ENCODE results near the gene WAS. TPM values are rescaled to one million over a fixed set of nuclear protein-coding genes. Genes with fewer than 3 reads are reported as not detected.

Gene WAS
- total and polyA plus RNA-seq, 12 donors: 1.1 to 22.5 (median 11.2) TPM

GRCh38 chrX:48736878-48737212 is 53.2 kb downstream of the WAS start:
- DNase-seq: no peak
- 6 to 52% (median 25%) methylated on average over 7 to 10 of the region's 10 CpGs for WGBS, 4 donors
- no peaks in the 10 kb centered on the region for H3K9me3 ChIP-seq (replicated peaks in 1 of 3)
- no peaks in the 10 kb centered on the region for H3K27me3 ChIP-seq
- intact Hi-C loops (cut with DNase I): no loop called here
- H3K36me3 ChIP-seq (replicated peaks in 1 of 2): no peaks in the 10 kb centered on the region
- H3K4me1 ChIP-seq (replicated peaks in 1 of 2): peaks cover 0 to 3% of the 10 kb centered on the region in 2 donors
- no peak overlapping the region for H3K27ac ChIP-seq
- no peak for TF ChIP-seq POLR2A (IDR thresholded peaks at IDR 0.05)
- TF ChIP-seq, protein P1, sequence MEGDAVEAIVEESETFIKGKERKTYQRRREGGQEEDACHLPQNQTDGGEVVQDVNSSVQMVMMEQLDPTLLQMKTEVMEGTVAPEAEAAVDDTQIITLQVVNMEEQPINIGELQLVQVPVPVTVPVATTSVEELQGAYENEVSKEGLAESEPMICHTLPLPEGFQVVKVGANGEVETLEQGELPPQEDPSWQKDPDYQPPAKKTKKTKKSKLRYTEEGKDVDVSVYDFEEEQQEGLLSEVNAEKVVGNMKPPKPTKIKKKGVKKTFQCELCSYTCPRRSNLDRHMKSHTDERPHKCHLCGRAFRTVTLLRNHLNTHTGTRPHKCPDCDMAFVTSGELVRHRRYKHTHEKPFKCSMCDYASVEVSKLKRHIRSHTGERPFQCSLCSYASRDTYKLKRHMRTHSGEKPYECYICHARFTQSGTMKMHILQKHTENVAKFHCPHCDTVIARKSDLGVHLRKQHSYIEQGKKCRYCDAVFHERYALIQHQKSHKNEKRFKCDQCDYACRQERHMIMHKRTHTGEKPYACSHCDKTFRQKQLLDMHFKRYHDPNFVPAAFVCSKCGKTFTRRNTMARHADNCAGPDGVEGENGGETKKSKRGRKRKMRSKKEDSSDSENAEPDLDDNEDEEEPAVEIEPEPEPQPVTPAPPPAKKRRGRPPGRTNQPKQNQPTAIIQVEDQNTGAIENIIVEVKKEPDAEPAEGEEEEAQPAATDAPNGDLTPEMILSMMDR (IDR thresholded peaks at IDR 0.05): no peak
- H3K4me3 ChIP-seq: peak overlapping the region in 2 of 4 donors; percentile 20 to 24

- 1 to 52% (median 22%) methylated on average over 2 to 48 of the region's 48 CpGs for WGBS, 4 donors
- TF ChIP-seq POLR2A (IDR thresholded peaks at IDR 0.05): peak; percentile 40 to 61
- TF ChIP-seq, protein P1 (IDR thresholded peaks at IDR 0.05): peak in 1 of 6 experiments; percentile 6
- H3K9me3 ChIP-seq (replicated peaks in 1 of 3): no peaks in the 10 kb centered on the region
- intact Hi-C loops (cut with DNase I): no loop called here
- peak; percentile 89 to 97 (median 93) for DNase-seq
- peaks cover 0 to 3% of the 10 kb centered on the region in 2 donors for H3K4me1 ChIP-seq (replicated peaks in 1 of 2)
- H3K27me3 ChIP-seq: no peaks in the 10 kb centered on the region
- peak overlapping the region in 3 of 4 donors; percentile 24 to 69 (median 53) for H3K4me3 ChIP-seq
- H3K27ac ChIP-seq: peak overlapping the region; percentile 49 to 93 (median 86)
- no peaks in the 10 kb centered on the region for H3K36me3 ChIP-seq (replicated peaks in 1 of 2)
Observed at GRCh38 chrX:48737213-48737938, 53.8 kb downstream of the WAS start.

GRCh38 chrX:48737940-48738339 is 54.3 kb downstream of the WAS start:
- Histone ChIP-seq H3K9me3 (replicated peaks in 1 of 3) (no peaks in the 10 kb centered on the region), H3K27ac (peak overlapping the region in 4 of 5 donors; percentile 49 to 93 (median 87)), H3K36me3 (replicated peaks in 1 of 2) (no peaks in the 10 kb centered on the region), H3K27me3 (no peaks in the 10 kb centered on the region), H3K4me1 (replicated peaks in 1 of 2) (peaks cover 0 to 3% of the 10 kb centered on the region in 2 donors), H3K4me3 (peak overlapping the region in 2 of 4 donors; percentile 24 to 53)
- no peak for DNase-seq
- 40 to 51% (median 46%) methylated on average over 2 to 7 of the region's 7 CpGs for WGBS, 4 donors
- TF ChIP-seq POLR2A (IDR thresholded peaks at IDR 0.05): no peak
- TF ChIP-seq, protein P1 (IDR thresholded peaks at IDR 0.05): no peak
- intact Hi-C loops (cut with DNase I): no loop called here

Small RNAs within 50 kb of the gene (small RNA-seq; reads per million reads assigned to genes)
- 0 reads per million in 2 donors for gene RNU6-1056P

Other genes with a start within 250 kb of the WAS start
- 1 to 10 TPM in 7 of 9 donors, under 1 TPM in 2; 0.11 to 6.6 (median 4.3) TPM for gene SLC38A5, start 213.5 kb upstream of the WAS start, total RNA-seq
- 1 to 10 TPM; 3.7 to 6.2 (median 6.0) TPM for gene SLC38A5, start 213.5 kb upstream of the WAS start, polyA plus RNA-seq
- 10 to 100 TPM; 27.8 to 83.4 (median 39.0) TPM for gene FTSJ1, start 207.6 kb upstream of the WAS start, total RNA-seq
- 10 to 100 TPM; 42.2 to 59.2 (median 52.0) TPM for gene FTSJ1, start 207.6 kb upstream of the WAS start, polyA plus RNA-seq
- 100 to 1,000 TPM in 2 of 9 donors, 10 to 100 TPM in 6, 1 to 10 TPM in 1; 9.5 to 290 (median 88.8) TPM for gene PORCN, start 174.8 kb upstream of the WAS start, total RNA-seq
- 100 to 1,000 TPM in 1 of 3 donors, 10 to 100 TPM in 2; 36.6 to 199 (median 60.1) TPM for gene PORCN, start 174.8 kb upstream of the WAS start, polyA plus RNA-seq
- 100 to 1,000 TPM in 8 of 9 donors, 10 to 100 TPM in 1; 85.8 to 678 (median 152) TPM for gene EBP, start 162.0 kb upstream of the WAS start, total RNA-seq
- 1,000 to 10,000 TPM in 1 of 3 donors, 100 to 1,000 TPM in 2; 119 to 1,010 (median 252) TPM for gene EBP, start 162.0 kb upstream of the WAS start, polyA plus RNA-seq
- gene TBC1D25, start 144.1 kb upstream of the WAS start, total RNA-seq: 10 to 100 TPM in 7 of 9 donors, 1 to 10 TPM in 2; 9.0 to 31.0 (median 15.7) TPM
- 10 to 100 TPM in 1 of 3 donors, 1 to 10 TPM in 2; 8.9 to 12.5 (median 9.5) TPM for gene TBC1D25, start 144.1 kb upstream of the WAS start, polyA plus RNA-seq
- 100 to 1,000 TPM in 6 of 9 donors, 10 to 100 TPM in 3; 52.9 to 284 (median 127) TPM for gene RBM3, start 109.3 kb upstream of the WAS start, total RNA-seq
- 100 to 1,000 TPM; 170 to 234 (median 224) TPM for gene RBM3, start 109.3 kb upstream of the WAS start, polyA plus RNA-seq
- gene WDR13, start 86.3 kb upstream of the WAS start, total RNA-seq: 100 to 1,000 TPM in 8 of 9 donors, 10 to 100 TPM in 1; 93.0 to 232 (median 166) TPM
- 100 to 1,000 TPM in 2 of 3 donors, 10 to 100 TPM in 1; 53.5 to 677 (median 535) TPM for gene WDR13, start 86.3 kb upstream of the WAS start, polyA plus RNA-seq
- gene SUV39H1, start 12.9 kb downstream of the WAS start, total RNA-seq: 1 to 10 TPM; 2.6 to 4.4 (median 3.4) TPM
- gene SUV39H1, start 12.9 kb downstream of the WAS start, polyA plus RNA-seq: 1 to 10 TPM; 2.6 to 3.2 (median 3.1) TPM
- gene GLOD5, start 77.9 kb downstream of the WAS start, total RNA-seq: under 1 TPM in 1 of 9 donors, not detected in 8; 0.94 TPM
- not detected for gene GLOD5, start 77.9 kb downstream of the WAS start, polyA plus RNA-seq
- gene GATA1, start 102.8 kb downstream of the WAS start, total RNA-seq: under 1 TPM in 3 of 9 donors, not detected in 6; 0.27 to 0.43 (median 0.33) TPM
- gene GATA1, start 102.8 kb downstream of the WAS start, polyA plus RNA-seq: not detected
- gene HDAC6, start 118.3 kb downstream of the WAS start, total RNA-seq: 100 to 1,000 TPM in 1 of 9 donors, 10 to 100 TPM in 8; 45.1 to 142 (median 72.6) TPM
- gene HDAC6, start 118.3 kb downstream of the WAS start, polyA plus RNA-seq: 100 to 1,000 TPM in 2 of 3 donors, 10 to 100 TPM in 1; 87.2 to 303 (median 135) TPM
- gene ERAS, start 142.7 kb downstream of the WAS start, total RNA-seq: under 1 TPM in 1 of 9 donors, not detected in 8; 0.11 TPM
- under 1 TPM in 1 of 3 donors, not detected in 2; 0.20 TPM for gene ERAS, start 142.7 kb downstream of the WAS start, polyA plus RNA-seq
- gene PCSK1N, start 151.8 kb downstream of the WAS start, total RNA-seq: 100 to 1,000 TPM in 1 of 9 donors, 10 to 100 TPM in 2, 1 to 10 TPM in 5, under 1 TPM in 1; 0.97 to 151 (median 7.0) TPM
- 100 to 1,000 TPM in 2 of 3 donors, under 1 TPM in 1; 0.24 to 297 (median 113) TPM for gene PCSK1N, start 151.8 kb downstream of the WAS start, polyA plus RNA-seq
- gene TIMM17B, start 214.0 kb downstream of the WAS start, total RNA-seq: 10 to 100 TPM; 43.7 to 98.0 (median 64.7) TPM
- 10 to 100 TPM; 25.5 to 93.5 (median 56.9) TPM for gene TIMM17B, start 214.0 kb downstream of the WAS start, polyA plus RNA-seq
- 100 to 1,000 TPM in 2 of 9 donors, 10 to 100 TPM in 7; 53.1 to 123 (median 89.8) TPM for gene PQBP1, start 214.1 kb downstream of the WAS start, total RNA-seq
- 100 to 1,000 TPM; 117 to 316 (median 295) TPM for gene PQBP1, start 214.1 kb downstream of the WAS start, polyA plus RNA-seq
- 10 to 100 TPM; 23.7 to 59.7 (median 32.9) TPM for gene SLC35A2, start 227.8 kb downstream of the WAS start, total RNA-seq
- gene SLC35A2, start 227.8 kb downstream of the WAS start, polyA plus RNA-seq: 10 to 100 TPM in 2 of 3 donors, 1 to 10 TPM in 1; 5.1 to 33.5 (median 11.1) TPM
- gene PIM2, start 235.2 kb downstream of the WAS start, total RNA-seq: 10 to 100 TPM in 4 of 9 donors, 1 to 10 TPM in 5; 3.8 to 14.1 (median 9.7) TPM
- gene PIM2, start 235.2 kb downstream of the WAS start, polyA plus RNA-seq: 10 to 100 TPM in 1 of 3 donors, 1 to 10 TPM in 2; 4.1 to 11.9 (median 4.8) TPM